GM06990 (cell line): ENCODE results near the gene EML3.
A peak's percentile ranks its signal among the peaks of the same experiment; 100 is the strongest.
"Not testable (repeated sequence)": the region's sequence is repeated elsewhere in the genome, so short reads cannot be mapped to it uniquely, and the experiment has no call there.

Source experiments
- DNase-seq: peaks from one replicate; pipeline ENCODE4 v3.0.0-alpha.2; 2011; ENCODE audit not compliant: insufficient read length; ENCODE audit errors: extremely low read depth
- H3K27me3 ChIP-seq: replicated peaks from 2 replicates; pipeline ENCODE4 v1.6.0; 2011; ENCODE audit warnings: low read length; ENCODE audit not compliant: control insufficient read depth, insufficient read depth
- H3K36me3 ChIP-seq: 2 replicates; pipeline ENCODE4 v1.5.1; 2011; ENCODE audit warnings: low read length; ENCODE audit not compliant: control insufficient read depth, insufficient read depth
- H3K4me3 ChIP-seq: replicated peaks from 2 replicates; pipeline ENCODE4 v1.5.1; 2011; ENCODE audit warnings: low read depth, mild to moderate bottlenecking, control low read depth, low read length
- TF ChIP-seq, protein P1 (sequence below): IDR thresholded peaks from 2 replicates; pipeline ENCODE4 v1.5.1; 2011; ENCODE audit warnings: low read length, control low read depth, mild to moderate bottlenecking, inconsistent platforms; ENCODE audit not compliant: insufficient read depth, poor library complexity, severe bottlenecking

The EML3 gene, protein sequence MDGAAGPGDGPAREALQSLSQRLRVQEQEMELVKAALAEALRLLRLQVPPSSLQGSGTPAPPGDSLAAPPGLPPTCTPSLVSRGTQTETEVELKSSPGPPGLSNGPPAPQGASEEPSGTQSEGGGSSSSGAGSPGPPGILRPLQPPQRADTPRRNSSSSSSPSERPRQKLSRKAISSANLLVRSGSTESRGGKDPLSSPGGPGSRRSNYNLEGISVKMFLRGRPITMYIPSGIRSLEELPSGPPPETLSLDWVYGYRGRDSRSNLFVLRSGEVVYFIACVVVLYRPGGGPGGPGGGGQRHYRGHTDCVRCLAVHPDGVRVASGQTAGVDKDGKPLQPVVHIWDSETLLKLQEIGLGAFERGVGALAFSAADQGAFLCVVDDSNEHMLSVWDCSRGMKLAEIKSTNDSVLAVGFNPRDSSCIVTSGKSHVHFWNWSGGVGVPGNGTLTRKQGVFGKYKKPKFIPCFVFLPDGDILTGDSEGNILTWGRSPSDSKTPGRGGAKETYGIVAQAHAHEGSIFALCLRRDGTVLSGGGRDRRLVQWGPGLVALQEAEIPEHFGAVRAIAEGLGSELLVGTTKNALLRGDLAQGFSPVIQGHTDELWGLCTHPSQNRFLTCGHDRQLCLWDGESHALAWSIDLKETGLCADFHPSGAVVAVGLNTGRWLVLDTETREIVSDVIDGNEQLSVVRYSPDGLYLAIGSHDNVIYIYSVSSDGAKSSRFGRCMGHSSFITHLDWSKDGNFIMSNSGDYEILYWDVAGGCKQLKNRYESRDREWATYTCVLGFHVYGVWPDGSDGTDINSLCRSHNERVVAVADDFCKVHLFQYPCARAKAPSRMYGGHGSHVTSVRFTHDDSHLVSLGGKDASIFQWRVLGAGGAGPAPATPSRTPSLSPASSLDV

DNA sequence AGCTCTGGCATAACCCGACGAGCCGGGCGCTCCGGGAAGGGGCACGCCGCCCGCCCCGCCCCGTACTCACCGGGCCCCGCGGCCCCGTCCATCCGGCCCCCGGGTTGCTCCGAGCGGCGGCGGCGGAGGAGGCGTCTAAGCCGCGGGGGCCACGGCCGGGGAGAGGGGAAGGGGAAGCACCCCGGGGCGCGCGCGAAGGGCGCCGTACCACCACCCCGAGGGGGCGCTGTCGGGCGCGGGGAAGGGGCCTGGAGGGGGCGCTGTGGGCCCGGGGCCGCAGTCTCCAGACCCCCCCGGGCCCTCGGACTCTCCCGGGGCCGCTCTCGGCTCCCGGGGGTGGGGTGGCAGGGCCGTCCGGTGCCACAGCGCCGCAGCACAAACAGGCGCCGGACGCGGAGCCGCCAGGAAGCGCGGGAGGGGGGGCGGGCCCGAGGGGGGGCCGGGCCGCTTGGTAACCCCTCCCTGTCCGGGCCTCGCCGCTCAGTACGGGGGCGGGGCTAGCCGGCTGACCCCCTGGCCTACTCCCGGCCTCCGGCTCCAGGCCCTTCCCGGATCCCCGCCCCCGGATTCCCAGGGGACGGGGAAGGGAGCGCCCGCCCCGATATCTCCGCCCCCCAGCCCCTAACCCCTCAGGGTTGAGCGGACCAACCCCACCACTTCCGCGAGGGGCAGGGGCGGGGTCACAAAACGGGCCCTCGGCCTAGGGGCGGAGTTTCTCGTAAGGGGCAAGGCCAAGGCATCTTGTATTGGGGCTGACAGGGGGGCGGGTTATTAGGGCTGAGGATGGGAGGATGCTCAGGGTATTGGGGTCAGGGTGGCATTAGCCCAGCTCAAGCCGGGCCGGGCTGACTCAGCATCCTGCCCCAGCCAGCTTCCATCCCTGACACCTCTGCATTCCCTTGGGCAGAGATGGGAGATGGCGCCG lies at the start of gene EML3, which contains the start of gene ROM1:
TSS of gene EML3 (minus strand) at position 410 of the 925 bp plus-strand sequence. CDS start at position 92, 318 bp downstream.
TSS of gene ROM1 (plus strand) at position 892 of the 925 bp plus-strand sequence. CDS start at position 917, 25 bp downstream.
- DNase-seq, result peak; percentile 90
- TF ChIP-seq, protein P1, sequence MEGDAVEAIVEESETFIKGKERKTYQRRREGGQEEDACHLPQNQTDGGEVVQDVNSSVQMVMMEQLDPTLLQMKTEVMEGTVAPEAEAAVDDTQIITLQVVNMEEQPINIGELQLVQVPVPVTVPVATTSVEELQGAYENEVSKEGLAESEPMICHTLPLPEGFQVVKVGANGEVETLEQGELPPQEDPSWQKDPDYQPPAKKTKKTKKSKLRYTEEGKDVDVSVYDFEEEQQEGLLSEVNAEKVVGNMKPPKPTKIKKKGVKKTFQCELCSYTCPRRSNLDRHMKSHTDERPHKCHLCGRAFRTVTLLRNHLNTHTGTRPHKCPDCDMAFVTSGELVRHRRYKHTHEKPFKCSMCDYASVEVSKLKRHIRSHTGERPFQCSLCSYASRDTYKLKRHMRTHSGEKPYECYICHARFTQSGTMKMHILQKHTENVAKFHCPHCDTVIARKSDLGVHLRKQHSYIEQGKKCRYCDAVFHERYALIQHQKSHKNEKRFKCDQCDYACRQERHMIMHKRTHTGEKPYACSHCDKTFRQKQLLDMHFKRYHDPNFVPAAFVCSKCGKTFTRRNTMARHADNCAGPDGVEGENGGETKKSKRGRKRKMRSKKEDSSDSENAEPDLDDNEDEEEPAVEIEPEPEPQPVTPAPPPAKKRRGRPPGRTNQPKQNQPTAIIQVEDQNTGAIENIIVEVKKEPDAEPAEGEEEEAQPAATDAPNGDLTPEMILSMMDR, result peak; percentile 79
- peak within 1 kb of the TSS; percentile 84 for H3K4me3 ChIP-seq
- no peaks in the 10 kb centered on the region for H3K27me3 ChIP-seq
- H3K36me3 ChIP-seq, result peaks cover 7% of the 10 kb centered on the region

- H3K36me3 ChIP-seq, result no peaks in the 10 kb centered on the region
- no peak overlapping the region for H3K4me3 ChIP-seq
- H3K27me3 ChIP-seq, result no peaks in the 10 kb centered on the region
- TF ChIP-seq, protein P1, result no peak
- no peak for DNase-seq
Measured at GRCh38 chr11:62656796-62657429, 44.3 kb upstream of the EML3 start.

DNA sequence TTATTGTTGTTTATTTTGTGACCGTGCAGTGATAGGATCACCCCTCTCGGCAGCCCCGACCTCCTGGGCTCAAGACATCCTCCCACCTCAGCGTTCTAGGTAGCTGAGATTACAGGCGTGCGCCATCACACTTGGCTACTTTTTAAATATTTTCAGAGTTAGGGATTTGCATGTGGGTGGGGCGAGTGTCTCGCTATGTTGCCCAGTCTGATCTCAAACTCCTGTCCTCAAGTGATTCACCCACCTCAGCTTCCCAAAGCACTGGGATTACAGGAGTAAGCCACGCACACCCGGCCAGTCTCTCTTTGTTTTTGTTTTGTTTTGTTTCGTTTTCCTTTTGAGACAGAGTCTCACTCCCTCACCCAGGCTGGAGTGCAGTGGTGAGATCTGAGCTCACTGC lies 41.7 kb upstream of the EML3 start:
- H3K36me3 ChIP-seq, result peaks cover 5% of the 10 kb centered on the region
- no peak overlapping the region for H3K4me3 ChIP-seq
- no peak for DNase-seq
- TF ChIP-seq, protein P1, result no peak
- no peaks in the 10 kb centered on the region for H3K27me3 ChIP-seq

DNA sequence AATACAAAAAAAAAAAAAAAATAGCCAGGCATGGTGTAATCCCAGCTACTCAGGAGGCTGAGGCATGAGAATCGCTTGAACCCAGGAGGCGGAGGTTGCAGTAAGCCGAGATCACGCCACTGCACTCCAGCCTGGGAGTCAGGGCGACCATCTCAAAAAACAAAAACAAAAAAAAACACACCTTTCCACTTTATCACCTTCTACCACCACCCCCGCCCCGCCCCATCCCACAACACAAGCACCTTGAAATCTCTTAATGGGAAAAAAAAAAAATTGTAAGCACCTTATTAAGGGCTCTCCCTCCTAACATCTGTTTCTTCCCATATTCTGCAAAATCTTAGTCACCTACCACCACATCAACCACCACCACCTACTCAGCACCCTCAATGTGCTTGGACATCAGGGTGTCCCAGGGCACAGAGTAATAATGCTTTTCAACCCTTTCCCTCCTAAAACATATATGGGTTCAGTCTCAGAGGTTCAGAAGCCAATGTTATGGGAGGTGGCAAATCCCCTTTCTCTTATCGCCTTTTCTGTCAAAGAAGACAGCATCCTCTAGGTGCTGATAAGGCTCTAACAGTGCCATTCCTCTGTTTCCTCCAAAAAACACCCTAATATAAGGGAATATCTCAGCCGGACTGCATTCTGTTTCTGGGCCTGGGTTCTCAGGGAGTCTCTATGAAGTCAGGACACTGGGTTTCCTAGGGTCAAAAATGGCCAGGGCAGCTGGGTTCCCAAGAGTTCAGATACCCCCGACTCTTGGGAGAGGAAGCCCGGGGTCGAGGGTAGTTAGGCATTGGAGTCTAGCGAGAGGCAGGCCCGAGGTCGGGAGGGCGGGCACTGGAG lies 39.8 kb upstream of the EML3 start:
- Histone ChIP-seq H3K27me3 (no peaks in the 10 kb centered on the region), H3K36me3 (peaks cover 19% of the 10 kb centered on the region), H3K4me3 (peak overlapping the region; percentile 98)
- DNase-seq, result no peak
- TF ChIP-seq, protein P1, result no peak

DNA sequence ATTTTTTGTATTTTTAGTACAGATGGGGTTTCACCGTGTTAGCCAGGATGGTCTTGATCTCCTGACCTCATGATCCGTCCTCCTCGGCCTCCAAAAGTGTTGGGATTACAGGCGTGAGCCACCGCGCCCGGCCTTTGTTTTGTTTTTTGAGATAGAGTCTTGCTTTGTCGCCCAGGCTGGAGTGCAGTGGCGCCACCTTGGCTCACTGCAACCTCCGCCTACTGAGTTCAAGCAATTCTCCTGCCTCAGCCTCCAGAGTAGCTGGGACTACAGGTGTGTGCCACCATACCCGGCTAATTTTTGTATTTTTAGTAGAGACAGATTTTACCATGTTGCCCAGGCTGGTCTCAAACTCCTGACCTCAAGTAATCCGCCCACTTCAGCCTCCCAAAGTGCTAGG lies 37.7 kb upstream of the EML3 start:
- peaks cover 19% of the 10 kb centered on the region for H3K36me3 ChIP-seq
- H3K27me3 ChIP-seq, H3K4me3 ChIP-seq, DNase-seq: not testable (repeated sequence)
